Progenitor cell of endocrine pancreas (in vitro differentiated cells): ENCODE results near the gene FAM174B. TPM values are rescaled to one million over a fixed set of nuclear protein-coding genes. Genes with fewer than 3 reads are reported as not detected.

Experiments used
- DNase-seq: peaks from one replicate; pipeline ENCODE4 v3.0.0; 2021; ENCODE audit warnings: low spot score; ENCODE audit not compliant: unreplicated experiment
- H3K27ac Mint-ChIP-seq: 2 replicates; pipeline ENCODE4 v1.8.0; 2021; ENCODE audit warnings: mild to moderate bottlenecking, moderate library complexity, mixed read lengths
- H3K27me3 Mint-ChIP-seq: 2 replicates; pipeline ENCODE4 v1.8.0; 2021; ENCODE audit warnings: mixed read lengths
- H3K36me3 Mint-ChIP-seq: 2 replicates; pipeline ENCODE4 v1.8.0; 2022; ENCODE audit warnings: mixed read lengths; ENCODE audit not compliant: insufficient read depth
- H3K4me1 Mint-ChIP-seq: 2 replicates; pipeline ENCODE4 v1.8.0; 2021; ENCODE audit warnings: low read depth, mixed read lengths
- H3K4me3 Mint-ChIP-seq: 2 replicates; pipeline ENCODE4 v1.8.0; 2021; ENCODE audit warnings: low read depth, mild to moderate bottlenecking, moderate library complexity, mixed read lengths
- H3K9me3 Mint-ChIP-seq: 2 replicates; pipeline ENCODE4 v1.8.0; 2021; ENCODE audit warnings: low read depth, mixed read lengths
- total RNA-seq: library from RNA; stranded (reverse); gene quantifications from 2 replicates; pipeline ENCODE4 v1.2.1, GENCODE V29; 2021
- TF ChIP-seq, protein P1 (sequence below): fragments of 200-600 bp; sonication (generic); IDR thresholded peaks from one replicate; pipeline ENCODE4 v1.5.0; 2021; ENCODE audit warnings: antibody characterized with exemption, mild to moderate bottlenecking; ENCODE audit not compliant: unreplicated experiment

The FAM174B gene
- total RNA-seq, 1 donor from 2014 or later, result 37.0 TPM

DNA sequence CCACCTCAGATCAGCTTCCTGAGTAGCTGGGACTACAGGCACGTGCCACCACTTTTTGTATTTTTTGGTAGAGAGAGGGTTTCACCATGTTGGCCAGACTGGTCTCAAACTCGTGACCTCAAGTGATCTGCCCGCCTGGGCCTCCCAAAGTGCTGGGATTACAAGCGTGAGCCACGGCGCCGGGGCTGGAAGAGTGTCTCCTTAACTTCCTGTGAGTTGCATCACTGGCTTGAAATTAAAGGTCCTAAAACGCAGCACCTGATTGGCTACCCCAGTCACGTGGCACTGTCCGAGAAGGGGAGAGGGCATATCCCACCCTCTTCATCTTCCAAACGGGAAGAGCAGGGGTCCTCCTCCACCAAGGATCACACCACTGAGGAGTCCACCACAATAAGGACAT, 5.5 kb upstream of the FAM174B start:
- H3K4me1 Mint-ChIP-seq, result peaks cover 6% of the 10 kb centered on the region
- H3K36me3 Mint-ChIP-seq, result no peaks in the 10 kb centered on the region

DNA sequence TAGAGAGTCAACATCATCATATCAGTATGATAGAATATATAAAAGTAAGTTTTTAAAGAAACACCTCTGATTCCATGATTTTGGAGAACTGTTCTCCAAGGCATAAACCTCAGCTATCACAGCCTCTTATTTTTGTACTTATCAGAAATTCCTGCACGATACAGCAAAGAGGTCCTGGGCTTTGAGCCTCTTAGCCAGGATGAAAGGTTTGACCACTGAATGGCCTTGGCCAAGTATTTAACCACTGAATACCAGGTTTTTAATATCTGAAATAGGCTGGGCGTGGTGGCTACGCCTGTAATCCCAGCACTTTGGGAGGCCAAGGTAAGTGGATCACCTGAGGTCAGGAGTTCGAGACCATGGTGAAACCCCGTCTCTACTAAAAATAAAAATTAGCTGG, 1.9 kb upstream of the FAM174B start:
- Mint-ChIP-seq H3K4me3 (no peak overlapping the region), H3K27me3 (peaks cover 11% of the 10 kb centered on the region), H3K9me3 (no peaks in the 10 kb centered on the region), H3K27ac (no peak overlapping the region), H3K4me1 (peaks cover 13% of the 10 kb centered on the region), H3K36me3 (no peaks in the 10 kb centered on the region)
- TF ChIP-seq, protein P1, sequence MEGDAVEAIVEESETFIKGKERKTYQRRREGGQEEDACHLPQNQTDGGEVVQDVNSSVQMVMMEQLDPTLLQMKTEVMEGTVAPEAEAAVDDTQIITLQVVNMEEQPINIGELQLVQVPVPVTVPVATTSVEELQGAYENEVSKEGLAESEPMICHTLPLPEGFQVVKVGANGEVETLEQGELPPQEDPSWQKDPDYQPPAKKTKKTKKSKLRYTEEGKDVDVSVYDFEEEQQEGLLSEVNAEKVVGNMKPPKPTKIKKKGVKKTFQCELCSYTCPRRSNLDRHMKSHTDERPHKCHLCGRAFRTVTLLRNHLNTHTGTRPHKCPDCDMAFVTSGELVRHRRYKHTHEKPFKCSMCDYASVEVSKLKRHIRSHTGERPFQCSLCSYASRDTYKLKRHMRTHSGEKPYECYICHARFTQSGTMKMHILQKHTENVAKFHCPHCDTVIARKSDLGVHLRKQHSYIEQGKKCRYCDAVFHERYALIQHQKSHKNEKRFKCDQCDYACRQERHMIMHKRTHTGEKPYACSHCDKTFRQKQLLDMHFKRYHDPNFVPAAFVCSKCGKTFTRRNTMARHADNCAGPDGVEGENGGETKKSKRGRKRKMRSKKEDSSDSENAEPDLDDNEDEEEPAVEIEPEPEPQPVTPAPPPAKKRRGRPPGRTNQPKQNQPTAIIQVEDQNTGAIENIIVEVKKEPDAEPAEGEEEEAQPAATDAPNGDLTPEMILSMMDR, result no peak
- no peak for DNase-seq

More for the DNA sequence above, 5.5 kb upstream of the FAM174B start:
- H3K9me3 Mint-ChIP-seq, result no peaks in the 10 kb centered on the region
- no peak for DNase-seq
- peaks cover 9% of the 10 kb centered on the region for H3K27me3 Mint-ChIP-seq
- no peak overlapping the region for H3K4me3 Mint-ChIP-seq
- TF ChIP-seq, protein P1, result no peak
- H3K27ac Mint-ChIP-seq, result no peak overlapping the region

DNA sequence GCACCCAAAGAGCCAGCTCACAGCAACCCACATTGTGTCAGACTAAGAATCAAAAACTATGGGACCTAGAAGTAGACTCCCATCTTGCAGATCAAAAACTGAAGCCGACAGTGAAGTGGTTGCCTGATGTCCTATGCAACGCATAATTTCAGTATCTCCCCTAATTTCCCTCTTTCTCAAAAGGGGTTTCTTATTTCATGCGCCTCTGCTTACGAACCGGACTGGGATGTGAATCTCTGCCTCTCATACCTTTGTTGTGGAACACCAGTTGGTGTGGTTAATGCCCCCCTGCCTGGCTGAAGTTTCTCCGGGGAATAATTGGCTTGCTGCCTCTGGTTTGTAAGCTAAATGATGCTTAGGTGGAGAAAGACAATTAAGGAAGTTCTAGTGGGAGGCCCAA, 514 bp upstream of the FAM174B start:
- H3K36me3 Mint-ChIP-seq, result peaks cover 2% of the 10 kb centered on the region
- DNase-seq, result no peak
- TF ChIP-seq, protein P1, result no peak
- H3K27ac Mint-ChIP-seq, result no peak overlapping the region
- peak overlapping the region; percentile 69 for H3K4me3 Mint-ChIP-seq
- H3K9me3 Mint-ChIP-seq, result peaks cover under 1% of the 10 kb centered on the region
- H3K4me1 Mint-ChIP-seq, result peaks cover 17% of the 10 kb centered on the region
- H3K27me3 Mint-ChIP-seq, result peaks cover 11% of the 10 kb centered on the region

DNA sequence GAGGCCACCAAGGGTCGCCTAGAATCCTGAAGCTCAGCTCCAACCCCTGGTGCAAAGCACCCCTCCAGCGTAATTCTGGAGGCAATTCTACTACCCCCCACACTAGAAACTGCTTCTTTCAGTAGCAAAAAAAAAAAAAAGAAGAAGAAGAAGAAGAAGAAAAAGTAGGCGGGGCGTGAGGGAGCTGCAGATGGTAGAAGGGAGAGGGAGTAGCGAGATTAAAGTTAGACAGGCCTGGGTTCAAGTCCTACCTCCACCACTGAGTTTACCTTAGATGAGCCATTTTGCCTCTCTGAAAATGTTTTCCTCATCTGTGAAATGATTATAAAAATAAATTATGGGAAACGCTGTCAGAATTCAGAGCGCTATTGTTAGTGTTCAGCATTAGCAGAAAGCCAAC, 913 bp downstream of the FAM174B start:
- Mint-ChIP-seq H3K27ac (peak overlapping the region; percentile 80), H3K36me3 (peaks cover 8% of the 10 kb centered on the region), H3K27me3 (peaks cover 11% of the 10 kb centered on the region), H3K4me1 (peaks cover 17% of the 10 kb centered on the region), H3K9me3 (peaks cover 4% of the 10 kb centered on the region), H3K4me3 (peak overlapping the region; percentile 76)
- no peak for DNase-seq
- TF ChIP-seq, protein P1, result no peak

DNA sequence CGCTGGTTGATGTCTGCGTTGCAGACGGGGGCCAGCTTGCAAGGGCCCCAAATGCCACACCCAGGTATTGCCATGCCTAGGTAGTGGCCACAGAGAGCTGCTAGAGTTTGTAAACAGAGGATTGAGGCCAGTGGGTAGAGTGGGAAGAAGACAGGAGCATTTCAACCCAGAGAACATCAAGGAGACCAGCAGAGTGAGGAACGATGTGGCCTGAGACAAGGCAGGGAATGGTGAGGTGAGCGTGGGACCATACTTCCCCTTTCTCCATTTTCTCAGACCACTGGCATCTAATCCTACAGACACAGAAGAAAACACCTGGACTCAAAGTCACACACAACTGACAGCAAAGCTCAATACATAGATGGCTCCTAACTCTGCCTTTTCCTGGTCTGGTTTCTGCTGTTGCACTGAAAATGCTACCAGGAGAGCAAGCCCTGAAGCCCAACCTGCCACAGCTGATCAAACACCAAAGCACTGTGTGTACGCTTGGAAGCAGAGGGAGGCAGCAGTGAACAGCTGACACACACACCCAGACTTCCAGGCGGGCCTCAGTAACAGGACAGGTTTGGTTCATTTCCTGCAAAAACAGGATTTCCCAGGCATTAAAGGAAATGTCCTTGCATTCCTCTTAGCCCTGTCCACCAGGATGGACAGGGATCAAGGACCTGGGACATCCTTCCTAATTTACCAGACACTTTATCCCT, 1.6 kb downstream of the FAM174B start:
- no peak for DNase-seq
- TF ChIP-seq, protein P1, result no peak
- peaks cover 4% of the 10 kb centered on the region for H3K9me3 Mint-ChIP-seq
- H3K27ac Mint-ChIP-seq, result peak overlapping the region; percentile 80
- H3K27me3 Mint-ChIP-seq, result peaks cover 11% of the 10 kb centered on the region
- H3K4me3 Mint-ChIP-seq, result peak overlapping the region; percentile 76
- H3K36me3 Mint-ChIP-seq, result peaks cover 8% of the 10 kb centered on the region
- peaks cover 17% of the 10 kb centered on the region for H3K4me1 Mint-ChIP-seq
